Parathyroid adenoma (tissue), 2 donors: Measurements from ENCODE around the gene EIF4B.
"Not testable (repeated sequence)": the region's sequence is repeated elsewhere in the genome, so short reads cannot be mapped to it uniquely, and the experiment has no call there.

ENCODE experiments used
- H2AFZ ChIP-seq: fragments of 300-600 bp; sonication (generic); one replicate; pipeline ENCODE4 v1.7.0; 2017; ENCODE audit warnings: antibody characterized with exemption, mild to moderate bottlenecking
- H3K27ac ChIP-seq: fragments of 300-600 bp; sonication (generic); one replicate; pipeline ENCODE4 v1.7.0; 2017
- H3K27me3 ChIP-seq: fragments of 300-600 bp; sonication (generic); one replicate; pipeline ENCODE4 v1.7.0; 2017; ENCODE audit warnings: low read length; ENCODE audit not compliant: control insufficient read depth, insufficient read depth
- H3K36me3 ChIP-seq: fragments of 300-600 bp; sonication (generic); one replicate; pipeline ENCODE4 v1.7.0; 2017; ENCODE audit warnings: low read length; ENCODE audit not compliant: control insufficient read depth, insufficient read depth
- H3K4me1 ChIP-seq: fragments of 300-600 bp; sonication (generic); one replicate; pipeline ENCODE4 v1.7.0; 2017; ENCODE audit warnings: control low read depth
- H3K4me2 ChIP-seq: fragments of 300-600 bp; sonication (generic); one replicate; pipeline ENCODE4 v1.7.0; 2017; ENCODE audit warnings: low read length
- H3K4me3 ChIP-seq: fragments of 300-600 bp; sonication (generic); one replicate; pipeline ENCODE4 v1.7.0; 2017; ENCODE audit warnings: low read depth, low read length
- H3K79me2 ChIP-seq: fragments of 300-600 bp; sonication (generic); one replicate; pipeline ENCODE4 v1.7.0; 2017; ENCODE audit warnings: control low read depth
- H3K9ac ChIP-seq: fragments of 300-600 bp; sonication (generic); one replicate; pipeline ENCODE4 v1.7.0; 2017; ENCODE audit warnings: mild to moderate bottlenecking
- H3K9me3 ChIP-seq: fragments of 300-600 bp; sonication (generic); one replicate; pipeline ENCODE4 v1.7.0; 2017; ENCODE audit warnings: low read length; ENCODE audit not compliant: control insufficient read depth
- TF ChIP-seq, protein P1 (sequence below): fragments of 300-600 bp; sonication (generic); IDR thresholded peaks from one replicate; pipeline ENCODE4 v1.7.0; 2017; ENCODE audit warnings: antibody characterized with exemption, mild to moderate bottlenecking
- donor health status: primary hyperparathyroidism.

Gene EIF4B

DNA sequence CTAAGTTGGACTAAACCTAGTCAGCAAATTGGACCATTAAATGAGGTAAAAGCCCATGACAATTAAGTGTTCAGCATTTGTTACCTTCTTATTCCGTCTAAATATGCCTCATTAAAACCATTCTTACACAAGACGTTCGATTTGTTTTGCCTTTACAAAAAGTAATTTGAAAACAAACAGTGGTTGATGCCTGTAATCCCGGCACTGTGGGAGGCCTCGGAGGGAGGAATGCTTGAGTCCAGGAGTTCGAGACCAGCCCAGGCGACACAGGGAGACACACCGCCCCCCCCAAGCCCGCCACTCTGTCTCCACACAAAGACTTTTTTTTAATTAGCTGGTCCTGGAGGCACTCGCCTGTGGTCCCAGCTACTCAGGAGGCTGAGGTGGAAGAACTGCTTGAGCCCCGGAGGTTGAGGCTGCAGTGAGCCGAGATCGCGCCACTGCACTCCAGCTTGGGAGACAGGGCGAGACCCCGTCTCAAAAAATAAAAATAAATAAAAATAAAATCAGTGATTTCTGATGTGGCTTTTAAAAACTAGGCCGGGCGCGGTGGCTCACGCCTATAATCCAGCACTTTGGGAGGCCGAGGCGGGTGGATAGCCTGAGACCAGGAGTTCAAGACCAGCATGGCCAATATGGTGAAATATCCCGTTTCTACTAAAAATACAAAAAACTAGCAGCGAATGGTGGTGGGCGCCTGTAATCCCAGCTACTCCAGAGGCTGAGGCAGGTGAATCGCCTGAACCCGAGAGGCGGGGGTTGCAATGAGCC is 856 bp upstream of the EIF4B start:
- no peaks in the 10 kb centered on the region for H3K36me3 ChIP-seq
- H3K27ac ChIP-seq, result peak overlapping the region; percentile 92
- TF ChIP-seq, protein P1, sequence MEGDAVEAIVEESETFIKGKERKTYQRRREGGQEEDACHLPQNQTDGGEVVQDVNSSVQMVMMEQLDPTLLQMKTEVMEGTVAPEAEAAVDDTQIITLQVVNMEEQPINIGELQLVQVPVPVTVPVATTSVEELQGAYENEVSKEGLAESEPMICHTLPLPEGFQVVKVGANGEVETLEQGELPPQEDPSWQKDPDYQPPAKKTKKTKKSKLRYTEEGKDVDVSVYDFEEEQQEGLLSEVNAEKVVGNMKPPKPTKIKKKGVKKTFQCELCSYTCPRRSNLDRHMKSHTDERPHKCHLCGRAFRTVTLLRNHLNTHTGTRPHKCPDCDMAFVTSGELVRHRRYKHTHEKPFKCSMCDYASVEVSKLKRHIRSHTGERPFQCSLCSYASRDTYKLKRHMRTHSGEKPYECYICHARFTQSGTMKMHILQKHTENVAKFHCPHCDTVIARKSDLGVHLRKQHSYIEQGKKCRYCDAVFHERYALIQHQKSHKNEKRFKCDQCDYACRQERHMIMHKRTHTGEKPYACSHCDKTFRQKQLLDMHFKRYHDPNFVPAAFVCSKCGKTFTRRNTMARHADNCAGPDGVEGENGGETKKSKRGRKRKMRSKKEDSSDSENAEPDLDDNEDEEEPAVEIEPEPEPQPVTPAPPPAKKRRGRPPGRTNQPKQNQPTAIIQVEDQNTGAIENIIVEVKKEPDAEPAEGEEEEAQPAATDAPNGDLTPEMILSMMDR, result no peak
- peak overlapping the region; percentile 88 for H2AFZ ChIP-seq
- H3K79me2 ChIP-seq, result peaks cover 34% of the 10 kb centered on the region
- peaks cover 7% of the 10 kb centered on the region for H3K4me1 ChIP-seq
- H3K4me3 ChIP-seq, result peak overlapping the region; percentile 88
- no peaks in the 10 kb centered on the region for H3K27me3 ChIP-seq
- H3K9me3 ChIP-seq, result no peaks in the 10 kb centered on the region
- no peak overlapping the region for H3K9ac ChIP-seq
- H3K4me2 ChIP-seq, result peak overlapping the region; percentile 91

DNA sequence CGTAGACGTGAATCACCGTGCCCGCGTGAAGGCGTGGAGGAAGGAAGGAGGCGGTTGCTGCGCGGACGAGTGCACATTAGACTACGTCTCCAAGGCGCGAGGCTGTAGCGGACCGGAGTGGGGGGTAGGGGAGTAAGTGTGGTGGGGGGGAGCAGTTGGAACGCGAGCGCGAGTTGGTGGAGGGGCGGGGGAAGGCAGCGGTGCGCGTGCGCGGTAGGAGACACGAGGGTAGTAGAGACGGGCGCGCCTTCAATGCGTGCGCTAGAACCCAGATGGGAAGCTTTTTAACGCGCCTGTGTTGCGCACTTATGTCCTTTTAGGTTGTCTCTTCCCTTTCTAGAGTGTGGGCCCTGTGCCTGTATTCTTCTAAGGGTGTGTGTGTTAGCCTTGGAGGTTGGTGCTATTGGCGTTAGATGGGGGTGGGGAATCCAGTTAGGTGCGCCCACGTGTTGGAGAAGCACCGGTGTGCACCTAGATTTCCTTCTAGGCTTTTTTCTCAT is 604 bp downstream of the EIF4B start:
- TF ChIP-seq, protein P1, result no peak
- peaks cover 16% of the 10 kb centered on the region for H3K4me1 ChIP-seq
- H3K9me3 ChIP-seq, result no peaks in the 10 kb centered on the region
- no peaks in the 10 kb centered on the region for H3K36me3 ChIP-seq
- peak overlapping the region; percentile 85 for H2AFZ ChIP-seq
- H3K27me3 ChIP-seq, result no peaks in the 10 kb centered on the region
- peak overlapping the region; percentile 92 for H3K27ac ChIP-seq
- H3K4me2 ChIP-seq, result peak overlapping the region; percentile 90
- H3K4me3 ChIP-seq, result peak overlapping the region; percentile 88
- H3K79me2 ChIP-seq, result peaks cover 34% of the 10 kb centered on the region
- H3K9ac ChIP-seq, result peak overlapping the region; percentile 63

DNA sequence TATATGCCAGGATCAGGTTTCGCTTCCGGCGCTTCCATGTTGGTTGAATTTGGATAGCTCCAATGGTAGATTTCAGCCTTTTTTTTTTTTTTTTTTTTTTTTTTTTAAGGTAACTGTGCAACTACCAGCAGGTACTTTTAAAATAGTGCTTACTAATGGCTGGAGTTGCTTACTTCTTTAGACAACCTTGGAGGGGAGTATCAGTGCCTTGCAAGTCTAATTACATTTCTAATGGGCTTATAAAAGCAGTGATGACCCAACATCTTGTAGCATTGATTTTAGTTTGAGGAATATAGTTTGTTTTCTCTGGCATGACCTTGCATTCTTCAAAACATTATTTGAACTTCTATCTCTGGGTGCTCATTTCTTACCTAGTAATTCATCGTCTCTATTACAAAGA is 1.1 kb downstream of the EIF4B start:
- Histone ChIP-seq H3K27ac (no peak overlapping the region), H3K4me1 (peaks cover 21% of the 10 kb centered on the region), H3K9ac (no peak overlapping the region)

DNA sequence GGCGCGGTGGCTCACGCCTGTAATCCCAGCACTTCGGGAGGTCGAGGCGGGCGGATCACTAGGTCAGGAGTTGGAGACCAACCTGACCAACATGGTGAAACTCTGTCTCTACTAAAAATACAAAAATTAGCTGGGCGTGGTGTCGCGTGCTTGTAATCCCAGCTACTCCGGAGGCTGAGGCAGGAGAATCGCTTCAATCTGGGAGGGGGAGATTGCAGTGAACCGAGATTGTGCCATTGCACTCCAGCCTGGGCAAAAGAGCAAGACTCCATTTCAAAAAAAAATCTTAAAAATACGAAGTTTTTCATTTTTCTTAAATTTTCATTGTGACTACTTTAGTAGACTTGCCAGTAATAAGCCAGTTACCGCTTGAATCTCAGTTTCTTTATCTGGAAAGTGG is 2.5 kb downstream of the EIF4B start:
- not testable (repeated sequence) for H3K27ac ChIP-seq, H3K36me3 ChIP-seq, H2AFZ ChIP-seq, H3K9ac ChIP-seq, H3K9me3 ChIP-seq, H3K27me3 ChIP-seq, H3K4me3 ChIP-seq
- Histone ChIP-seq H3K79me2 (peaks cover 41% of the 10 kb centered on the region), H3K4me1 (peaks cover 21% of the 10 kb centered on the region), H3K4me2 (peak overlapping the region; percentile 90)

More for the DNA sequence above, 1.1 kb downstream of the EIF4B start:
- no peaks in the 10 kb centered on the region for H3K27me3 ChIP-seq
- H3K4me2 ChIP-seq, result peak overlapping the region; percentile 90
- peaks cover 34% of the 10 kb centered on the region for H3K79me2 ChIP-seq
- H2AFZ ChIP-seq, result no peak overlapping the region
- H3K36me3 ChIP-seq, result no peaks in the 10 kb centered on the region
- TF ChIP-seq, protein P1, result no peak
- H3K9me3 ChIP-seq, result no peaks in the 10 kb centered on the region
- peak overlapping the region; percentile 88 for H3K4me3 ChIP-seq

DNA sequence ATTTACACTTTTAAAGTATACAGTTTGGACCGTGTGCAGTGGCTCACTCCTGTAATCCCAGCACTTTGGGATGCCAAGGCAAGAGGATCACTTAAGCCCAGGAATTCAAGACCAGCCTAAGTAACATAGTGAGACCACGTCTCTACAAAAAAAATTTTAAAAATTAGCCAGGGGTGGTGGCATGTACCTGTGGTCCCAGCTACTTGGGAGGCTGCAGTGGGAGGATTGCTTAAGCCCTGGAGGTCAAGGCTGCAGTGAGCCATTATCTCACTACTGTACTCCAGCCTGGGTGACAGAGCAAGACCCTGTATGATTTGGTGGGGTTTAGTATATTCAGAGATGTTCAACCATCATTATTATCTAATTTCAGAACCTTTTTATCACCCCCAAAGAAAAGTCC is 4.7 kb downstream of the EIF4B start:
- H3K4me1 ChIP-seq, result peaks cover 21% of the 10 kb centered on the region
- H3K9me3 ChIP-seq, result no peaks in the 10 kb centered on the region
- no peak overlapping the region for H2AFZ ChIP-seq
- no peak overlapping the region for H3K9ac ChIP-seq
- no peak overlapping the region for H3K27ac ChIP-seq
- H3K27me3 ChIP-seq, result no peaks in the 10 kb centered on the region
- TF ChIP-seq, protein P1, result no peak
- H3K36me3 ChIP-seq, result no peaks in the 10 kb centered on the region
- peak overlapping the region; percentile 57 for H3K4me2 ChIP-seq
- H3K4me3 ChIP-seq, result no peak overlapping the region
- peaks cover 58% of the 10 kb centered on the region for H3K79me2 ChIP-seq
